Spinal cord (tissue), 10 donors: ENCODE data around the gene LIG3. TPM values are rescaled to one million over a fixed set of nuclear protein-coding genes. Genes with fewer than 3 reads are reported as not detected.
A peak's percentile ranks its signal among the peaks of the same experiment; 100 is the strongest.
"Not testable (repeated sequence)": the region's sequence is repeated elsewhere in the genome, so short reads cannot be mapped to it uniquely, and the experiment has no call there.

ENCODE experiments used
- DNase-seq, 6 donors: peaks; one replicate each; pipeline versions ENCODE4 v3.0.0 to v3.0.0-alpha.2; 2013 to 2015; ENCODE audit warnings: low spot score in 6 of 6, low read depth in 4 of 6
- H3K27ac ChIP-seq: one replicate; pipeline ENCODE4 v1.5.1; 2013; ENCODE audit warnings: low read depth, low read length, control low read depth
- H3K27me3 ChIP-seq: one replicate; pipeline ENCODE4 v1.6.1; 2013; ENCODE audit warnings: low read length; ENCODE audit not compliant: control insufficient read depth, insufficient read depth
- H3K36me3 ChIP-seq: one replicate; pipeline ENCODE4 v1.6.1; 2013; ENCODE audit warnings: low read length; ENCODE audit not compliant: control insufficient read depth, insufficient read depth
- H3K4me1 ChIP-seq: one replicate; pipeline ENCODE4 v1.6.1; 2013; ENCODE audit warnings: low read length; ENCODE audit not compliant: control insufficient read depth, insufficient read depth
- H3K4me3 ChIP-seq: one replicate; pipeline ENCODE4 v1.5.1; 2013; ENCODE audit warnings: low read depth, low read length, control low read depth
- H3K9me3 ChIP-seq: one replicate; pipeline ENCODE4 v1.6.1; 2013; ENCODE audit warnings: low read length; ENCODE audit not compliant: control insufficient read depth, insufficient read depth
- WGBS: methylation state at CpG from one replicate; pipeline ENCODE4 v1.1.5; 2013; ENCODE audit warnings: missing lambda C conversion rate; ENCODE audit not compliant: insufficient coverage; 5-methylcytosine and 5-hydroxymethylcytosine counted together
- long read RNA-seq, 4 donors: transcript quantifications; one replicate each; lab custom pipeline, GENCODE V29; 2026
- polyA plus RNA-seq, 2 donors: library from polyadenylated mRNA; unstranded; fragments of 120-200 nt; gene quantifications; one replicate each; pipeline ENCODE4 v1.2.1, GENCODE V29; 2013; ENCODE audit not compliant: insufficient read length in 2 of 2
- total RNA-seq, 2 donors: library from RNA; depleted of rRNA in 1 of 2; stranded (reverse); fragments of 120-200 nt in 1 of 2; fragments of >200 nt in 1 of 2; gene quantifications; one replicate each; pipeline versions ENCODE4 v1.2.3 to v1.2.4, GENCODE V29; 2013 to 2014
- donor health status: healthy.

The LIG3 gene
- 10 to 100 TPM; 31.1 to 37.0 TPM for total RNA-seq
- polyA plus RNA-seq, result 10 to 100 TPM; 35.0 to 35.1 TPM
- long read RNA-seq, donor 1, full-length matches to known transcripts, result 1 of 34 reads
- long read RNA-seq, donor 1, partial matches to known transcripts, result 33 of 34 reads
- long read RNA-seq, donor 1, other reads (novel, unspliced or antisense), result 0 of 34 reads
- long read RNA-seq, donor 2, partial matches to known transcripts, result 0 of 3 reads
- long read RNA-seq, donor 2, other reads (novel, unspliced or antisense), result 0 of 3 reads
- long read RNA-seq, donor 3, full-length matches to known transcripts, result 1 of 1 reads
- long read RNA-seq, donor 3, partial matches to known transcripts, result 0 of 1 reads
- long read RNA-seq, donor 3, other reads (novel, unspliced or antisense), result 0 of 1 reads
- long read RNA-seq, donor 4, partial matches to known transcripts, result 8 of 9 reads
- long read RNA-seq, donor 4, other reads (novel, unspliced or antisense), result 0 of 9 reads

DNA sequence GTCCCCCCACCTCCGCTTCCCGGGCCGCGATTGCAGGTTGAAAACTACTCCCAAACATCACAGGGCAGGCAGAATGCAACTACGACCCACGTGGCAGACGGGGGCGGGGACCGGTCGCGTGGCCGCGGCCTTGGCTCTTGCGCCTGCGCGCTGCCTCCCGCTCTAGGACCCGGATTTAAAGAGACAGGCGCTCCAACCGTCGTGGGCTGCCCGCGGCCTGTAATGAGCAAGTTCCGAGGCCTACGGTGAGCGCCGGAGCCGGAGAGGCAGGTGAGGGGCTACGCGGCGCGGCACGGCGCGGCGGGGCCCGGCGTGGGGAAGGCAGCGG lies at the start of gene LIG3:
Gene LIG3 (plus strand): TSS at position 160 of the 328 bp plus-strand sequence. CDS start 2,494 bp downstream, outside the sequence.
- Histone ChIP-seq H3K36me3 (peaks cover 10% of the 10 kb centered on the region), H3K27ac (peak within 1 kb of the TSS; percentile 93), H3K4me3 (peak within 1 kb of the TSS; percentile 74), H3K9me3 (no peaks in the 10 kb centered on the region), H3K27me3 (no peaks in the 10 kb centered on the region), H3K4me1 (peaks cover 5% of the 10 kb centered on the region)
- peak; percentile 80 to 98 (median 89) for DNase-seq
- WGBS, result 0% methylated on average over 39 of the region's 39 CpGs

DNA sequence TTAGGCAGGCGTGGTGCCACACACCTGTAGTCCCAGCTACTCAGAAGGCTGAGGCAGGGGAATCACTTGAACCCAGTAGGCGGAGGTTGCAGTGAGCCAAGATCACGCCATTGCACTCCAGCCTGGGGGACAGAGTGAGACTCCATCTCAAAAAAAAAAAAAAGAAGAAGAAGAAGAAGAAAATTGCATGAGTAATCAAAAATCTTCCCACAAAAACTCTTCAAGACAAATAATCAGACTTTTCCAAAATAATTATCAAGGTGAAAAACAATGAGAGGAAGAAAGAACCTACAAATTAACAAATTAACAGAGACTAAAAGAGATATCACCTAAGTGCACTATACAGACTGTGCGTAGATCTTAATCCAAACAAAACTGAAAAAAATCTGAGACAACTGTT lies 29.5 kb upstream of the LIG3 start:
- not testable (repeated sequence) for H3K27me3 ChIP-seq, DNase-seq, H3K4me3 ChIP-seq, H3K4me1 ChIP-seq, H3K27ac ChIP-seq, H3K9me3 ChIP-seq, H3K36me3 ChIP-seq
- WGBS, result 100% methylated on average over 1 of the region's 4 CpGs

DNA sequence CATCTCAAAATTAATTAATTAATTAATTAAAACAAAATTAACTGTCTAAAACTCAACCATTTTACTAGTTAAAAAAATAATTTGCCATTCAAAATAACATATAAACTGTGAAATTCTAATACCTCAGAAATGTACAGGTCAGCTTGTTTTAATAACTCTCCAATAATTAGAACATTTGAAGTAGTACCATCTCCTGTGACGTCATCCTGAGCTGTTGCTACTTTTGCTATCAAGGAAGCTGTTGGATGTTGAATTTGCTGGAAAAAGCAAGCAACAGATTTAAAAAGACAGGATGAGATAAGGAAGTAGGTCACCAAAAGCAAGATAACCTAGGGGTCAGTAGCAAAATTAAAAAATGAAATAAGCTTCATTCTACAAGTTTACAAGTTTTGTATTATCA lies 21.9 kb upstream of the LIG3 start:
- H3K27me3 ChIP-seq, result no peaks in the 10 kb centered on the region
- H3K9me3 ChIP-seq, result no peaks in the 10 kb centered on the region
- H3K36me3 ChIP-seq, result peaks cover 2% of the 10 kb centered on the region
- no peak for DNase-seq
- no peak overlapping the region for H3K4me3 ChIP-seq
- H3K4me1 ChIP-seq, result peaks cover 6% of the 10 kb centered on the region
- no CpG with 5 or more reads among the region's 1 CpG for WGBS
- H3K27ac ChIP-seq, result no peak overlapping the region

DNA sequence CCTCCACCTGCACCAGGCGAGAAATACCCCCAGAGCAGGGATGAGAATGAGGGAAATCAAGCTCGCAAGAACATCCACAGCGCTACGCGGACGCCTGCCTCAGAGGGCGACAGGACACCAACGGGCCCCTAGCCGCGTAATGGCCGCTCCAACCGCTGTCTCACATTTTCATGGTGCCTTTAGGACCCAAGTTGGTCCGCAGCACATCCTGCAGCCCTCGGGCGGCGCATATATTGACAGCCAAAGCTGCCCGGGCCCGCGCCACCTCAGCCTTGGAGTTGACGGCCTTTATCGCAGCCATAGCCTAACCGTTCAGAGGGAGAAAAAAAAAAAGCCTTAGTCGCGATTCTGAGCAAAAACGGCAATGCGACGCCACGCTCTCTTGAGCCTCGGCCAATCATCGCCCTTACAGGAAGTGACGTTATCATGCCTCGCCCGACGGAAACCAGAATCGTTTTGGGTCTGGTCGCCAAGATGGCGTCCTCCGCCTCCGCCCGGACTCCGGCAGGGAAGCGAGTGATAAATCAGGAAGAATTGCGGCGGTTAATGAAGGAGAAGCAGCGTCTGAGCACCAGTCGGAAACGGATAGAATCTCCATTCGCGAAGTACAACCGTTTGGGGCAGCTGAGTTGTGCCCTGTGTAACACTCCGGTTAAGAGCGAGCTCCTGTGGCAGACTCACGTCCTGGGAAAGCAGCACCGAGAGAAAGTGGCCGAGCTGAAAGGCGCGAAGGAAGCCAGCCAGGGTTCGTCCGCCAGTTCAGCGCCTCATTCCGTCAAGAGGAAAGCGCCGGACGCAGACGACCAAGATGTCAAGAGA lies 19.0 kb upstream of the LIG3 start, which contains the start of the genes CCT6B and ZNF830:
Gene CCT6B (minus strand): TSS at position 368 of the 819 bp plus-strand sequence. CDS start 67 bp downstream, at position 301.
Gene ZNF830 (plus strand): TSS at position 448 of the 819 bp plus-strand sequence. CDS start 27 bp downstream, at position 475.
- H3K9me3 ChIP-seq, result no peaks in the 10 kb centered on the region

GRCh38 chr17:34974179-34974578 lies 6.1 kb upstream of the LIG3 start:
- H3K4me1 ChIP-seq, result no peaks in the 10 kb centered on the region
- H3K9me3 ChIP-seq, result no peaks in the 10 kb centered on the region
- H3K27me3 ChIP-seq, result no peaks in the 10 kb centered on the region
- no CpG with 5 or more reads among the region's 2 CpGs for WGBS
- H3K36me3 ChIP-seq, result no peaks in the 10 kb centered on the region
- no peak for DNase-seq
- no peak overlapping the region for H3K27ac ChIP-seq
- no peak overlapping the region for H3K4me3 ChIP-seq

More for the DNA sequence above, 19.0 kb upstream of the LIG3 start, which contains the start of the genes CCT6B and ZNF830:
- DNase-seq, result peak; percentile 96 to 99 (median 98)
- Histone ChIP-seq H3K4me1 (peaks cover 6% of the 10 kb centered on the region), H3K27me3 (no peaks in the 10 kb centered on the region), H3K36me3 (peaks cover 12% of the 10 kb centered on the region), H3K27ac (peak within 1 kb of the TSS; percentile 92), H3K4me3 (peak within 1 kb of the TSS; percentile 88)
- WGBS, result under 1% methylated on average over 64 of the region's 65 CpGs

GRCh38 chr17:34974794-34975785 lies 5.2 kb upstream of the LIG3 start:
- H3K9me3 ChIP-seq, result no peaks in the 10 kb centered on the region
- WGBS, result 75% methylated on average over 2 of the region's 3 CpGs
- H3K36me3 ChIP-seq, result no peaks in the 10 kb centered on the region
- no peak for DNase-seq
- H3K27me3 ChIP-seq, result no peaks in the 10 kb centered on the region
- H3K4me1 ChIP-seq, result no peaks in the 10 kb centered on the region
- H3K27ac ChIP-seq, result no peak overlapping the region
- H3K4me3 ChIP-seq, result no peak overlapping the region

GRCh38 chr17:34979153-34979552 lies 1.2 kb upstream of the LIG3 start:
- Histone ChIP-seq H3K36me3 (peaks cover 4% of the 10 kb centered on the region), H3K9me3 (no peaks in the 10 kb centered on the region), H3K27me3 (no peaks in the 10 kb centered on the region), H3K4me1 (peaks cover 5% of the 10 kb centered on the region), H3K27ac (no peak overlapping the region), H3K4me3 (no peak overlapping the region)
- DNase-seq, result no peak
- WGBS, result 85% methylated on average over 5 of the region's 7 CpGs

DNA sequence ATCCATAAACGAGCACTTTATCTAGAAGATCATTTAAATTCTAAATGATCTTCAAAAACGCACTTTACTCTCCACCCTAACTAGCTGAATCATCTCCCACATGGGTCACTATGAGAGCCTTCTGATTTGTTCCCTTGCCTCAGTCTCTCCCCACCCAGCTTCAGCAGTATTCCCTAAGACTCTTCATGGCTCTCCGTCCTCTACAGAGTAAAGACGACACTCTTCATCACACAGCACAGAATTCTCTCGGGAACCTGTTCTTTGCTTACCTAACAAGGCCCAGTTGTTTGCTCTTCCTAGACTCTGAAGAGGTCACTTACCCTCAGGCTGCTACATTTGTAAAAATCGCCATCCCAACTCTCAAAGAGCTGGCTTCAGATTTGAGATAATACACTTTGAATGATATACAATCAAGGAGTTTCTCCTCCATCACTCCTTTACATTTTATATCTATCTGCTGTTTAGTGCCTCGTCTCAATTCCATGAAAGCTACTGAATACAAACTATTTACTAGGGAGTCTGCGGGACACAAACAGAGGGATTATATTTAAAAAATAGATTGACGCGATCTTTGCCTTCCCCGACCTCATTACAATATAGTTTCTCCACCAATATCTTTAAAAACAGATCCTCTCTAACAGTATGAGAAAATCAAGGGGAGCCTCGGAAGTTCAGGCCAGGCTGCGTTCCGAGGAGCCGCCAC lies 511 bp upstream of the LIG3 start:
- Histone ChIP-seq H3K27ac (peak overlapping the region; percentile 67), H3K4me1 (peaks cover 5% of the 10 kb centered on the region), H3K27me3 (no peaks in the 10 kb centered on the region), H3K9me3 (no peaks in the 10 kb centered on the region), H3K36me3 (peaks cover 9% of the 10 kb centered on the region), H3K4me3 (peak overlapping the region; percentile 67)
- no peak for DNase-seq
- 20% methylated on average over 9 of the region's 15 CpGs for WGBS
